GM19043 (cell line): ENCODE measurements around the gene HK1.
"Not testable (repeated sequence)": the region's sequence is repeated elsewhere in the genome, so short reads cannot be mapped to it uniquely, and the experiment has no call there.

Source experiments
- ATAC-seq: cut with Tn5 transposase; IDR thresholded peaks from one replicate; pipeline ENCODE4 v1.9.1; 2021; ENCODE audit warnings: low read depth; ENCODE audit not compliant: unreplicated experiment

The HK1 gene

GRCh38 chr10:69325637-69326523, 47.6 kb downstream of the HK1 start:
- ATAC-seq: not testable (repeated sequence)

DNA sequence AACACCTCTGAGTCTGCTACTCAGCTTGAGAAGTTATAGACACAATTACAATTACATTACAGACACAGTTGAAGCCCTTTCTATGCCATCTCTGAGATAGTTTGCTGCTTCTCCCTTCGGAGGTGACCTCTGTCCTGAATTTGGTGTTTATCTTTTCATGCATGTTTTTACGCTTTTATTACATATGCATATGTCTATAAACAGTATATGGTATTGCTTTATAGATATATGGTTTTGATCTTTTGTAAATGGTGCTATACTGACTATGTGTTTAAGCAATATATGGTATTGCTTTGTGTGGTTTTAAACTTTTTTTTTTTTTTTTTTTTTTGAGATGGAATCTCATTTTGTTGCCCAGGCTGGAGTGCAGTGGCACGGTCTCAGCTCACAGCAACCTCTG, 48.4 kb downstream of the HK1 start:
- no peak for ATAC-seq

GRCh38 chr10:69327463-69328379, 49.4 kb downstream of the HK1 start:
- ATAC-seq: peak; percentile 73

- peak; percentile 12 for ATAC-seq
These were observed 50.1 kb downstream of the HK1 start for GRCh38 chr10:69328380-69328735.

- ATAC-seq: not testable (repeated sequence)
These were observed 50.6 kb downstream of the HK1 start for GRCh38 chr10:69328888-69329287.

DNA sequence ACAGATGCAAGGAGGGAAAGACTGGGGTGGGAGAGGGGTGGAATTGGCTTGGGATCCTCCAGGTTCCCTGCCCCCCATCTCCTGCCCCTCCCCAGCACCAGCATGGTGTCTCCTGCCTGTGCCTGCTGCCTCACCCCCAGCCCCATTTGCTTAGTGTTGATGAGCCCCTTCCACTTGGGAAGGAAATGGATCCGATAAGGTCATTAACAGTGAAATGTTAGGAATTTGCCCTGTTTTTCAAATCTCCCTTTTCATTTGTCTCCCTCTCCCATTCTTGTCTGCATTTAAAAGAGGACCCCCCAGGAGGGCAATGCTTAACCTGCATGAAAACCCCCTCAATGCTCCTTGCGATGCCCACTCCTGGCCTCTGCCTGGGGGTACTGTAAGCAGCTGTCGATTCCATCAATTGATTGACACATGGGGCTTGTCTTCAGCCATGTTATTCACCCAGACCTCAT, 51.5 kb downstream of the HK1 start:
- ATAC-seq: no peak

- ATAC-seq: no peak
These were observed 52.9 kb downstream of the HK1 start for GRCh38 chr10:69331161-69331560.

- no peak for ATAC-seq
These were observed 54.1 kb downstream of the HK1 start for GRCh38 chr10:69332278-69333010.

- no peak for ATAC-seq
These were observed 54.9 kb downstream of the HK1 start for GRCh38 chr10:69333205-69333604.

GRCh38 chr10:69333865-69334301, 55.6 kb downstream of the HK1 start:
- not testable (repeated sequence) for ATAC-seq

- no peak for ATAC-seq
These were observed 56.2 kb downstream of the HK1 start for GRCh38 chr10:69334302-69335062.

GRCh38 chr10:69335063-69335587, 56.8 kb downstream of the HK1 start:
- no peak for ATAC-seq

- ATAC-seq: no peak
These were observed 57.3 kb downstream of the HK1 start for GRCh38 chr10:69335613-69336012.

GRCh38 chr10:69336952-69337295, 58.6 kb downstream of the HK1 start:
- ATAC-seq: no peak

DNA sequence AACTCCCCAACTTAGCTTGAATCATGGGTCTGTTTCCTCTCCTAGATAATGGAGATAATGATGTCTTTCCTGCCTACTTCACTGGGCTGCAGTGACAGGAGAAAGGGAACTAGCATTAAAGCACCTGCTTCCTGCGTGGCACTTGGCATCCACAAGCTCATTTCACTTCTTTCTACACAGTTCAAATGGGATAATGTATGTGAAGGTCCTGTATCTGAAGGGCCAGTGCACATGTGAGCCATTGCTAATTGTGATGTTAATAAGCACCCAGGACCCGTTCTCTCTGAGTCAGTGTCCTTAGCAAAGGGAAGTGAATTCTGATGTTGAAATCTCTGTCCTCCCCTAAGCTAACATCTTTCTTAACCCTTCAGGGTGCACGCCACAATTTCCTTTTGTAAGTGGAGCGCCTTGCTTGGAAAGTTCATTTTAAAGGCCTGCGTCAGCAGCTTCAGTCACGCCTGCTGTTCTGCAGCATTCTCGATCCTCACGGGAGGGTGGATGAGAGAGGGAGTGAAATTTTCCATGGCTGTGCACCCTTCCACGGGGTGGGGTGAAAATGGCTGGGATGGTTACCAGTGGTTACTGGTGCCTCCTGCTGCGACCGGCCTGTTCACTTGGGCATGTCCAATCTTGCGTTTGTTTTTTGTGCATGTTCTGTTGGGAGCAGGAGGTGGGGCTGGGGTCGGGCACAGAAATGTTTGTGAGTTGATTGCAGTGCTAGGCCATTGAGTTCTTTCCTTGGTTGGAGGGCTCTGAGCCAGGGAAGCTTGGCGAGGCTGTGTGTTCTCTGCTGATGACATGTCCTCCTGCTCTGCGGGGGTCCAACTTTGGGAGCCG, 59.2 kb downstream of the HK1 start:
- no peak for ATAC-seq

- no peak for ATAC-seq
These were observed 59.8 kb downstream of the HK1 start for GRCh38 chr10:69338133-69338456.

GRCh38 chr10:69338547-69339450, 60.5 kb downstream of the HK1 start:
- ATAC-seq: no peak

DNA sequence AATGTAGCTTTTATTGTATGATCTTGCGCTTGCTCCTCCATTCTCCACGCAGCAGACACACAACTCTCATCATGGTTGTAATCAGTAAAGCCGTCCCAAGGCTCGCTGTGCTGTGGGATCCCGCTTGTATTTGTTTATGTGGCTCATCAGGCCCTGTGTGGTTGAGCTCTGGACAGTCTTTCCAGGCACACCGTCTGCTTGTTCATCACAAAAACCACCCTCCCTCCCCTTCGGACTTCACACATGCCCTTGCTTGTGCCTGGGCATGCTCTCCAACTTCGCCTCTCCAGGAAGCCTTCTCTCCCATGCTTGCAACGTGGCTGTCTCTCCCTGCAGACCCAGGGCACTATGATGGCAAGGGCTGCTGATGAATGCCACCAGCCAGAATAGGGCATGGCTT, 62.4 kb downstream of the HK1 start:
- no peak for ATAC-seq
